GM12892 (cell line): ENCODE results near the gene LIN7B.

Experiments
- DNase-seq: peaks from one replicate; pipeline ENCODE4 v3.0.0; 2011; ENCODE audit not compliant: insufficient read length
- FAIRE-seq: peaks from 2 replicates; lab custom pipeline; 2011; peaks lifted over from hg19 to GRCh38; lab: Jason Lieb, UNC
- POLR2A ChIP-seq: IDR thresholded peaks from 2 replicates; pipeline ENCODE4 v1.6.1; 2011; ENCODE audit warnings: low read depth, low read length, control low read depth
- POLR2AphosphoS5 ChIP-seq: IDR thresholded peaks from 2 replicates; pipeline ENCODE4 v1.6.1; 2011; ENCODE audit warnings: low read depth, low read length, control low read depth
- TAF1 ChIP-seq: IDR thresholded peaks from 2 replicates; pipeline ENCODE4 v1.6.1; 2011; ENCODE audit warnings: low read depth, mild to moderate bottlenecking, control low read depth, low read length, borderline replicate concordance

The LIN7B gene

DNA sequence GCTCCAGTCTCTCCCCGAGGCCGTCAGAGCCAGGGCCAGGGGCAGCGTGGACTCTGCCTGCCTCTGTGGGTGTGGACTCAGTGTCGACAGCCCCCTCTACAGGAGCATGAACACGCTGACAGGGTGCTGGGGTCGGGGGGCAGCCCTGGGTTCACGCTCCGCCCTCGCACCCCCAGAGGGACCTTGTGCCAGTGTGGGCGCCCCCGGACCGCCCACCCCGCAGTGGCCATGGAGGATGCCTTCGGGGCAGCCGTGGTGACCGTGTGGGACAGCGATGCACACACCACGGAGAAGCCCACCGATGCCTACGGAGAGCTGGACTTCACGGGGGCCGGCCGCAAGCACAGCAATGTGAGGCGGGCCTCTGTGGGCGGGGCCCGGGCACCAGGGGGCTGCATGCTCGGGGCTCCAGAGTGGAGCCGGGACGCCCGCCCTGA is 51.7 kb downstream of the LIN7B start:
- FAIRE-seq (no peak), DNase-seq (no peak)
- TF ChIP-seq TAF1 (no peak), POLR2A (no peak), POLR2AphosphoS5 (no peak)

DNA sequence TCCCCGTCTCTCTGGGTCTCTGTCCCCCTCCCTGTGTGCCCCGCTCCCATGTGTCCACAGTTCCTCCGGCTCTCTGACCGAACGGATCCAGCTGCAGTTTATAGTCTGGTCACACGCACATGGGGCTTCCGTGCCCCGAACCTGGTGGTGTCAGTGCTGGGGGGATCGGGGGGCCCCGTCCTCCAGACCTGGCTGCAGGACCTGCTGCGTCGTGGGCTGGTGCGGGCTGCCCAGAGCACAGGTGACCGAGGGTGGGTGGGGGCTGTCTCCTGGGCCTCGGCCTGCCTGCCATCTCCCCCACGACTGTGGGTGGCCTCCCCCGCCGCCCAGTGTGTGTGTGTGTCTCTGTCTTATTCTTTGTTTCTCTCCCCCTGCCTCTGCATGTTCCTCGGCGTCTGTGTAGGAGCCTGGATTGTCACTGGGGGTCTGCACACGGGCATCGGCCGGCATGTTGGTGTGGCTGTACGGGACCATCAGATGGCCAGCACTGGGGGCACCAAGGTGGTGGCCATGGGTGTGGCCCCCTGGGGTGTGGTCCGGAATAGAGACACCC is 53.8 kb downstream of the LIN7B start:
- DNase-seq: no peak
- FAIRE-seq: no peak
- no peak for TF ChIP-seq POLR2AphosphoS5
- no peak for TF ChIP-seq TAF1
- TF ChIP-seq POLR2A: no peak
